ENCODE results near the gene DAGLA. TPM values are rescaled to one million over a fixed set of nuclear protein-coding genes. Genes with fewer than 3 reads are reported as not detected.

Gene DAGLA
- total RNA-seq, 1 experiment from 2014 or later: 8.6 TPM

DNA sequence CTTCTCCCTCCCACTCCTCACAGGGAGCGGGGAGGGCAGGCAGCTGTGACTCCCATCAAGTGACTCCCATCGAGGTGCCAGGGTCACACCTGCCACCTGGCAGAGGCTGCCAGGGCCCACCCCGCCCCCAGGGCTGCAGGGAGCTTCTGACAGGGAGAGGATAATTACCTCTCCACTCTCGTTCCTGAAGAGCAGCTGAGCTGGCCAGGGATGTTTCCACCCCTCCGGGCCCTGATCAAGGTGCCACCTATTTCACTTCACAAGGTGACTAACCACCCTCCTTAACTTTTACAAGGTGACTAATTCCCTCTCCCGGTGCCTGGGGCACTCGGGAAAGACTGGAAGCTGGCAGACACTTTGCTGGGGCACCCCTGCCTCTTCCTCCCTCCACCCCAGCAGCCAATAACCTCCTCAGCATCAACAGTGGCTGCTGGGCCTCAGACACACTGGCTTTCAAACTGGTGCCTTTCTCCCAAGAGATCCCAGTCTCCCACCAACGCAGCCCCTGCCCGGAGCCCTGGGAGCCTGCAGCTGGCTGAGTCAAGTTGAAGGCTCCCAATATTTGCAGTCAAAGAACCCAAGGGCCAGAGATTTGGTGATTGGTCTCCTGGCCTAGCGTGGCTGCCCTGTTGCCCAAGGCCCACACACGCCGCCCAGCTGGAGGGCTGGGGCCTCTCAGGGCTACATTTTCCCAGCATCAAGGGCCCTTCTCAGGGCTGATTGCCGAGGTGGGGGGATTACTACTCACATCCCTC lies 50.2 kb downstream of the DAGLA start:
- Histone ChIP-seq H3K27ac (ENCODE audit: low read length) (peak overlapping the region; percentile 75), H3K79me2 (ENCODE audit: low read length) (no peaks in the 10 kb centered on the region), H3K9me3 (ENCODE audit: low read length) (no peaks in the 10 kb centered on the region), H4K20me1 (ENCODE audit: low read length) (peaks cover 4% of the 10 kb centered on the region; the same call in 1 of the 2 replicates), H3K4me3 (ENCODE audit: low read length) (no peak overlapping the region), H3K9me2 (replicated peaks; ENCODE audit: low read length) (no peaks in the 10 kb centered on the region), H2AFZ (ENCODE audit: low read length) (no peak overlapping the region), H3K4me2 (ENCODE audit: low read length) (peak overlapping the region; percentile 61), H3K4me1 (ENCODE audit: insufficient read depth, low read length) (peaks cover 70% of the 10 kb centered on the region), H3K9ac (ENCODE audit: low read length) (peak overlapping the region; percentile 48), H3F3A (ENCODE audit: low read length, unreplicated experiment) (no peaks in the 10 kb centered on the region), H3K36me3 (ENCODE audit: low read depth, low read length) (peaks cover 6% of the 10 kb centered on the region; the same call in 1 of the 2 replicates), H3K27me3 (ENCODE audit: low read length) (no peaks in the 10 kb centered on the region)
- no peak for TF ChIP-seq EZH2 (IDR thresholded peaks at IDR 0.05; ENCODE audit: low read length, unreplicated experiment)
- TF ChIP-seq EZH2phosphoT487 (IDR thresholded peaks at IDR 0.05; ENCODE audit: borderline replicate concordance, low read length): peak; percentile 85
- ATAC-seq: peak; percentile 65
- POLR2A ChIA-PET (ENCODE audit: unreplicated experiment): interaction anchor here (0.6 kb wide), 1 partner anchor 469 kb away, joined by 3 read pairs; no protein-coding TSS in a partner anchor
- no TSS peak for BruUV-seq (replicated peaks)
- intact Hi-C loops (cut with micrococcal nuclease): loop anchor here (1.0 to 5.0 kb wide), 2 partner anchors 33 to 253 kb away; no protein-coding TSS in a partner anchor
- peak; percentile 99 for DNase-seq
- CTCF ChIA-PET: interaction anchor here (0.6 to 0.7 kb wide), 3 partner anchors 63 to 221 kb away, joined by 3 to 4 read pairs (median 3); no protein-coding TSS in a partner anchor

DNA sequence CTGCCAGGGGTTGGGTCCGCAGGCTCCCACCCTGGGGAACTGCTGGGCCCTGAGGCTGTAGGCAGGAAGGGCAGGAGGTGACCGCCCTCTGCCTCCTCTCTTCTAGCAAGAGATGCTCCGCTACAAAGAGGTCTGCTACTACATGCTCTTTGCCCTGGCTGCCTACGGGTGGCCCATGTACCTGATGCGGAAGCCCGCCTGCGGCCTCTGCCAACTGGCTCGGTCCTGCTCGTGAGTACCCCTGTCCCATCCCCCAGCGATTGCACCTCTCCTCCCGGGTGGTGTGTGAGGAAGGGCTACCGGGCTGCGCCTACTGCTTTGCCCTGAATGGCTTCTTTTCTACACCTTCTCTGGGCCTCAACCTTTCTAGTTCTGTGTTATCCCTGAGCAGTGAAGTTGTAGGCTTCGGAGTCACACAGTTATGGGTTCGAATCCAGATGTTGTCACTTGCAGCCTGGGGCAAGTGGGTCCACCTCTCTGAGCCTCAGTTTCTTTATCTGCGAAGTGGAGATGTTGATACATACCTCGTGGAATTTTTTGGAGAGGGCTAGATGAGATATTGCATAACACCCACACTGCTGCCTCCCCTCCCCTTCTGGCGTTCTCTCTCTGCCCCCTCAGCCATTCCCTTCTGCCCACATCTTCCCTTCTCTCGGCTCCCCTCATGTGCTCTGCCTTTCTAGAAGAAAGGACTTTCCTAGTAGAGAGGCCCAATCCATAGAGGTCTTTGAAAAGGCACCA lies 51.2 kb downstream of the DAGLA start:
- POLR2A ChIA-PET (ENCODE audit: unreplicated experiment): no interaction called here
- ATAC-seq (no peak), DNase-seq (no peak)
- Histone ChIP-seq H3K9me3 (ENCODE audit: low read length) (no peaks in the 10 kb centered on the region), H4K20me1 (ENCODE audit: low read length) (peaks cover 4% of the 10 kb centered on the region; the same call in 1 of the 2 replicates), H3K4me3 (ENCODE audit: low read length) (no peak overlapping the region), H3K9me2 (replicated peaks; ENCODE audit: low read length) (no peaks in the 10 kb centered on the region), H3K36me3 (ENCODE audit: low read depth, low read length) (peaks cover 6% of the 10 kb centered on the region; the same call in 1 of the 2 replicates), H3K4me1 (ENCODE audit: insufficient read depth, low read length) (peaks cover 60% of the 10 kb centered on the region), H3K27me3 (ENCODE audit: low read length) (no peaks in the 10 kb centered on the region), H3K9ac (ENCODE audit: low read length) (no peak overlapping the region), H3K27ac (ENCODE audit: low read length) (no peak overlapping the region), H3F3A (ENCODE audit: low read length, unreplicated experiment) (no peaks in the 10 kb centered on the region), H2AFZ (ENCODE audit: low read length) (no peak overlapping the region), H3K79me2 (ENCODE audit: low read length) (no peaks in the 10 kb centered on the region), H3K4me2 (ENCODE audit: low read length) (peak overlapping the region; percentile 29)
- BruUV-seq (replicated peaks): no TSS peak
- CTCF ChIA-PET: no interaction called here
- TF ChIP-seq EZH2phosphoT487 (IDR thresholded peaks at IDR 0.05; ENCODE audit: borderline replicate concordance, low read length): no peak
- no peak for TF ChIP-seq EZH2 (IDR thresholded peaks at IDR 0.05; ENCODE audit: low read length, unreplicated experiment)
- TF ChIP-seq, protein P1, sequence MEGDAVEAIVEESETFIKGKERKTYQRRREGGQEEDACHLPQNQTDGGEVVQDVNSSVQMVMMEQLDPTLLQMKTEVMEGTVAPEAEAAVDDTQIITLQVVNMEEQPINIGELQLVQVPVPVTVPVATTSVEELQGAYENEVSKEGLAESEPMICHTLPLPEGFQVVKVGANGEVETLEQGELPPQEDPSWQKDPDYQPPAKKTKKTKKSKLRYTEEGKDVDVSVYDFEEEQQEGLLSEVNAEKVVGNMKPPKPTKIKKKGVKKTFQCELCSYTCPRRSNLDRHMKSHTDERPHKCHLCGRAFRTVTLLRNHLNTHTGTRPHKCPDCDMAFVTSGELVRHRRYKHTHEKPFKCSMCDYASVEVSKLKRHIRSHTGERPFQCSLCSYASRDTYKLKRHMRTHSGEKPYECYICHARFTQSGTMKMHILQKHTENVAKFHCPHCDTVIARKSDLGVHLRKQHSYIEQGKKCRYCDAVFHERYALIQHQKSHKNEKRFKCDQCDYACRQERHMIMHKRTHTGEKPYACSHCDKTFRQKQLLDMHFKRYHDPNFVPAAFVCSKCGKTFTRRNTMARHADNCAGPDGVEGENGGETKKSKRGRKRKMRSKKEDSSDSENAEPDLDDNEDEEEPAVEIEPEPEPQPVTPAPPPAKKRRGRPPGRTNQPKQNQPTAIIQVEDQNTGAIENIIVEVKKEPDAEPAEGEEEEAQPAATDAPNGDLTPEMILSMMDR (conservative IDR thresholded peaks at IDR 0.05; ENCODE audit: low read depth, low read length): no peak
- intact Hi-C loops (cut with micrococcal nuclease): loop anchor here (5.0 kb wide), 1 partner anchor 254 kb away; no protein-coding TSS in a partner anchor

DNA sequence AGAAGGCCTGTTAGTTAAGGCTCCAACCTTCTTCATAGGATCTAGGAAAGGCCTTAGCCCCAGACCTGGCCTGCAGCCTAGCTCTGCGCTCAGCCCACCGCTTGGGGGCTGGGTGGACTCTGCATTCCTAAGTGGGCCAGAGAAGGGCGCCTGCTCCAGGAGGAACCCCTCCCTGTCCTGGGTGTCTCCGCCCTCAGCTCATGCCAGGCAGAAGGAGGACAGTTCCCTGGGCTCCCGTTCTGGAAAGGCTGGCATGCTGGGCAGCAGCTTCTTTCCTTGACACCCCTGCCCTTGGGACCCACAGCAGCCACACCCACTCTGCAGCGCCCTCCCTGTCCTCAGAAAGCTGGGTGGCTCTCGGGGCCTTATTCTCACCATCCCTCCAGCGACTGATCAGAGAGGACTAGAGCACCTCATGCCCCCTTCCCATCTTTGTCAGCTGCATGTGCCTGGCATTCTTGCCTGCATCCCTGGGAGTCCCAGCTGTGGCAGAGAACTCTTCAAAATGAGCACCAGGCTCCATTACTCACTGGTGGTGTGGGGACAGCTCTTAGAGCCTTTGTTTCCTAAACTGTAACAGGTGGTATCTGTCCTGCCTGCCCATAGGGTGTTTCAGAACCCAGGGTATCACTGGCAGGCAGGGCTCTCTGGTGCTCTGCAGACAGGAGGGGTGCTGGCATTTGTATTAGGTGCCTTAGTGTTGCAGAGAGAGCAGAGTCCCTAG lies 51.9 kb downstream of the DAGLA start:
- no peak for TF ChIP-seq EZH2 (IDR thresholded peaks at IDR 0.05; ENCODE audit: low read length, unreplicated experiment)
- TF ChIP-seq, protein P1 (conservative IDR thresholded peaks at IDR 0.05; ENCODE audit: low read depth, low read length): no peak
- TF ChIP-seq EZH2phosphoT487 (IDR thresholded peaks at IDR 0.05; ENCODE audit: borderline replicate concordance, low read length): no peak
- Histone ChIP-seq H3K27ac (ENCODE audit: low read length) (peak overlapping the region; percentile 38), H3K79me2 (ENCODE audit: low read length) (no peaks in the 10 kb centered on the region), H3K4me3 (ENCODE audit: low read length) (no peak overlapping the region), H3K9me2 (replicated peaks; ENCODE audit: low read length) (no peaks in the 10 kb centered on the region), H3K27me3 (ENCODE audit: low read length) (no peaks in the 10 kb centered on the region), H3F3A (ENCODE audit: low read length, unreplicated experiment) (no peaks in the 10 kb centered on the region), H4K20me1 (ENCODE audit: low read length) (peaks cover 4% of the 10 kb centered on the region; the same call in 1 of the 2 replicates), H3K36me3 (ENCODE audit: low read depth, low read length) (peaks cover 5% of the 10 kb centered on the region; the same call in 1 of the 2 replicates), H3K9ac (ENCODE audit: low read length) (no peak overlapping the region), H3K9me3 (ENCODE audit: low read length) (no peaks in the 10 kb centered on the region), H2AFZ (ENCODE audit: low read length) (no peak overlapping the region), H3K4me1 (ENCODE audit: insufficient read depth, low read length) (peaks cover 60% of the 10 kb centered on the region), H3K4me2 (ENCODE audit: low read length) (peak overlapping the region; percentile 64)
- intact Hi-C loops (cut with micrococcal nuclease): loop anchor here (2.0 to 5.0 kb wide), 2 partner anchors 151 to 255 kb away; partner anchors contain the start of gene SYT7
- no peak for ATAC-seq
- no peak for DNase-seq
- POLR2A ChIA-PET (ENCODE audit: unreplicated experiment): no interaction called here
- CTCF ChIA-PET: interaction anchor here (0.5 kb wide), 1 partner anchor 153 kb away, joined by 4 read pairs; no protein-coding TSS in a partner anchor
- BruUV-seq (replicated peaks): no TSS peak

All from PC-3 (cell line).